GM10266 (cell line): Measurements from ENCODE around the gene IWS1.

Experiments used
- DNase-seq: peaks from one replicate; pipeline ENCODE4 v3.0.0; 2012; ENCODE audit errors: extremely low spot score
- TF ChIP-seq, protein P1 (sequence below): IDR thresholded peaks from 2 replicates; pipeline ENCODE4 v1.5.1; 2012; ENCODE audit warnings: mild to moderate bottlenecking, low read depth; ENCODE audit not compliant: control insufficient read depth, insufficient read depth; ENCODE audit errors: missing control alignments

The IWS1 gene

DNA sequence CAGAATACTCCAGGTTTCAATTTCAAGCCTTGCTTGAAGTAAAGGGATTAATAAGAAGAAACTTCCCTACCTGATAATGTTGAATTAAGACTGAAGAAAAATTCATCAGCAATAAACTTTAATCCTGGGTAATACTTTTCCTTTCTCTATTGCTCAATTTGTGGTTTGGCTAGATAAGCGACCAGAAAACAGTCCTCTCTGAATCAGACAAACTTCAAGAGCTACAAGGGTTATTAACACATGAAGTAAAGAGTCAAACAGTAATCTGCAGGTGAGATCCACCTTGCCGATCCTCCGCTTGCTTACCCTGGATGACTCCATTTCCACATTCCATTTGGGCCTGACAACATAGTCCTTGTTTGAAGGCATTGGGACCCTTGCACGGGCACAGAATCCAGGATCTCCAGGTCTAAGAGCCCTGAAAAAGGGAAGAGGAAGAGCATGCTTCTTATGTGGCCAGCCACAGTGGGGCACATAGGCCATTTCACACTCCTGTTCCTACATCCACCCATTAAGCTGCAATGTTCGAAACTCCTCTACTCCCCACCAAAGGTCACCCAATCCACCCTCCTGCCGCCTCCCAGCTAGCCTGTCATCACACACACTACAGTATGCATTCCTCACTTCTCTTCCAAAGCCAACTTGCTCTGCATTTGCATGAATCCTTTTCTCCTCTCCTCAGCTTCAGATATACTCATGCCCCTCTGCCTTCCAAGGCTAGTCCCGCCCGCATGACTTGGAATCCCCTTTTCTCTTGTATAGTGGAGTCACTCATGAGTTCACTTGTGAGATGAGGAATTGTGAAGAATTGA, 39.8 kb downstream of the IWS1 start:
- DNase-seq: no peak
- TF ChIP-seq, protein P1, sequence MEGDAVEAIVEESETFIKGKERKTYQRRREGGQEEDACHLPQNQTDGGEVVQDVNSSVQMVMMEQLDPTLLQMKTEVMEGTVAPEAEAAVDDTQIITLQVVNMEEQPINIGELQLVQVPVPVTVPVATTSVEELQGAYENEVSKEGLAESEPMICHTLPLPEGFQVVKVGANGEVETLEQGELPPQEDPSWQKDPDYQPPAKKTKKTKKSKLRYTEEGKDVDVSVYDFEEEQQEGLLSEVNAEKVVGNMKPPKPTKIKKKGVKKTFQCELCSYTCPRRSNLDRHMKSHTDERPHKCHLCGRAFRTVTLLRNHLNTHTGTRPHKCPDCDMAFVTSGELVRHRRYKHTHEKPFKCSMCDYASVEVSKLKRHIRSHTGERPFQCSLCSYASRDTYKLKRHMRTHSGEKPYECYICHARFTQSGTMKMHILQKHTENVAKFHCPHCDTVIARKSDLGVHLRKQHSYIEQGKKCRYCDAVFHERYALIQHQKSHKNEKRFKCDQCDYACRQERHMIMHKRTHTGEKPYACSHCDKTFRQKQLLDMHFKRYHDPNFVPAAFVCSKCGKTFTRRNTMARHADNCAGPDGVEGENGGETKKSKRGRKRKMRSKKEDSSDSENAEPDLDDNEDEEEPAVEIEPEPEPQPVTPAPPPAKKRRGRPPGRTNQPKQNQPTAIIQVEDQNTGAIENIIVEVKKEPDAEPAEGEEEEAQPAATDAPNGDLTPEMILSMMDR: no peak

DNA sequence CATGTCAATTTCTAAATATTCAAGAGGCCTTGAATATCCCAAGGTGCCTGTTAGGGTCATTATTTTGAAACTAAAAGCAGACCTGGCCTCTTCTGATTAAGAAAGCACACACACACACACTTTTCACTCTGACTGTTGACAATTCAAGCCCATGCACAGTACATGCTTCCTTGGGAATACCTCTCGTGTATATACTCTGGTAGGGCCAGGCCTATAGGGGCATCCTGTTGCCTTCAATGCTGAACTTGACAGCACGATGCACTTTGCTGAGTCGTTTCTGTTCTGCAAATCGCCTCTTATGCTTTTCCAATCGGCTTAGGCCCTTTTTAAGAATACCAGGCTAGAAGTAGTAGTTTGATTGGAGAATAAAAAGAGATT, 40.6 kb downstream of the IWS1 start:
- no peak for DNase-seq
- TF ChIP-seq, protein P1: no peak

DNA sequence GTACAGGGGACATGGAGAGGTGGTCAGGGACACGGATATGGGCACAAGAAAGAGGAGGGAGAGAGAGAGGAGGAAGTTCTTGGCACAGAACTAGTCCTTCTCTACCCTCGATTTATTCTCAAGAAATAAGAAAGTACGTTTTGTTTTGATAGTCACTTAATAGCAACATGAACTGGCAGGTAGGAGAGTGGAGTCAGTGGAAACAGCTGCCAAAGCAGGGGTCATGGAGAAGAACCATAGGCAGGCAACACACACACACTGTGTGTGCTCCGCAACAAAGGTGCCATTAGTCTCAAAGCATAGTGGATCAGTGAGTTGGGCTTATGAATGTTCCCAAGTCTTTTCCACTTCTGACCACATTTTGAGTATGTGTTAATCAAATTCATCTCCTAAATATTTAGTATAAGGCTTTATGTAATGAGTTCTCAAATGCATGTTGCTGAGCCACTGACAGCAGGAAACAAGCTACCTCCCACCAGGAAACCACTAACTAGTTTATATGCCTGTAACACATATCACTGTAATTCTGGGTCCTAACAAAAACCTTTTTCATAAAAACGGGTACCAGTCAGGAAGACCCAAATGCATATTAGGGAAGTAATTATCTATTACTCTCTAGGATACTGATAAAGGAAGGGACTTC, 41.1 kb downstream of the IWS1 start:
- DNase-seq: no peak
- TF ChIP-seq, protein P1: no peak

DNA sequence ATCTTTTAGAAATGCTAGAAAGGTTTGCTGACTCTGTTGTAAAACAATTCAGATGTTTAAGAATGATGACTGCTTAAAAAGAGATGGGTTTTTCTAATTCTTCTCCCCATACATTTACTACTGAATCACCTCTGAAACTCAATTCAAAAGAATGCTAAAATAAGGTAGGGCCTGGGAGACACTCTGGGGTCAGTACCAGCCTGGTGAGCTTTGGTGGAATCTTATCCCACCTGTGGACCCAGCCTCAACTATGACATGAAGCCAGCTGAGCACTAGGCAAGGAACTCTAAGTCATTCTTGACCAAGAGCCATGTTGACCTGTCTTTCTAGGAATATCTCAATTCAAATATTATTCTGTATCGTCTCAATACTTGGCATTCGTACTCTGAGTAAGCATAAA, 44.3 kb downstream of the IWS1 start:
- TF ChIP-seq, protein P1: no peak
- no peak for DNase-seq

DNA sequence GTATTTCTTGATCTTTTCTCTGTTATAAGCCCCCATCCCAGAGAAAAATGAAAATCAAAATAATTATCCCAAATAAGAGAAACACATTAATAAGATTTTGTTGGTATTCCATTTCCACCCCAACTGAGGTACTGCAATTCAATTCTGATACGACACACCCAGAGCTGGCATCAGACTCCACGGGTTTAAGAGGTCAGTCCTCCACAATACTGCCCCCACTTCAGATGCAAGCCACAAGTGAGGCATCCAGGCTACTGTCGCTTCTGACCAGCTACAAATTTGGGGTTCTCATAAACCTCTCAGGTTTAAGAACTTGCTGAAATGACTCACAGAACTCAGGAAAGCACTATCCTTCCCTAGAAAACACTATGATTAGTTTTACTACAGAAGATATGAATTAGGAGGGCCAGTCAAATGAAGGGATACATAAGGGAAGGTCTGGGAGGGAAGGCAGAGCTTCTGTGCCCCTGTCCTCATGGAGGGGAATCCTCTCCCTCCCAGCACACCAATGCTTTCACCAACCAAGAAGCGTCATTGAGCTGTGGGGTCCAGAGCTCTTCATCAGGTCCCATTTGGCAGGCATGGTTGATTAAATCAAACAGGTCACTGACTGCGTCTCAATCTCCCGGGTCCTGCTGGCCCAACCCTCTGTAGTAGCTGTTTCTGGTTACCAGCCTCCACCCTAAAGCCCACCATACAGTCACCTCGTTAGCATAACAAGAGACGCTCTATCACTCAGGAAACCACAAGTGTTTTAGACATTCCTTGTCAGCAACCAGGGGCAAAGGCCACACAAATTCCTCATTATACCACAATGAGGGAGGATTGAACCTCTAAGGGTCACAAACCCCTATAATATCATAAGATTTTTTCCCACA, 46.2 kb downstream of the IWS1 start:
- TF ChIP-seq, protein P1: no peak
- DNase-seq: no peak

DNA sequence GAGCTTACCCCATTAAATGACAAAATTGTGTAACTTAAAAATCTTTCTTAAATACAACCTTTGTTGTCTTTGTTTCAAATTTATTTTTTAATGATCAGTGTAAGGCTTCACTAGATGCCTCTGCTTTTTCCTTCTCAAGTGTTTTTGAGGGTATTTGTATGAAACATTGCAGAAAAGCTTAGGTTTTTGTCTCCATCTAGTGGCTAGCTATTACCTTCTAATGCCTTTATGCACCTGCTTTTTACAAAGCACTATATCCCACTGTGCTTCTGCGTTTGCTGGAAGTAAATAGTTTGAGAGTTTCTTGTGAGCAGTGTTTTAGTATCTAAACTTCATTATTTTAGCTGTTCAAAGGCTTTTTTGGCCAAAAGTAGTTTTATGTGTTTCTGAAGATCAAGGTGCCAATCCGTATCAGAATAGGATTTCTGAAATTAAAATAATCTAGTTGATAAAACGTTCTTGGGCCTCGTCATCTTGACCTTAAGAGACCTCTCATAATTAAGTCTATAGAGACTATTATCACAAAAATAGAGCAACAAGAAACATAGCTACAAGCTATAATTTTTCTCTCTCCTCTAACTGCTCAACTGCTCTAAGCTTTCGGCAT, 47.0 kb downstream of the IWS1 start:
- peak; percentile 52 for DNase-seq
- TF ChIP-seq, protein P1: peak; percentile 68

DNA sequence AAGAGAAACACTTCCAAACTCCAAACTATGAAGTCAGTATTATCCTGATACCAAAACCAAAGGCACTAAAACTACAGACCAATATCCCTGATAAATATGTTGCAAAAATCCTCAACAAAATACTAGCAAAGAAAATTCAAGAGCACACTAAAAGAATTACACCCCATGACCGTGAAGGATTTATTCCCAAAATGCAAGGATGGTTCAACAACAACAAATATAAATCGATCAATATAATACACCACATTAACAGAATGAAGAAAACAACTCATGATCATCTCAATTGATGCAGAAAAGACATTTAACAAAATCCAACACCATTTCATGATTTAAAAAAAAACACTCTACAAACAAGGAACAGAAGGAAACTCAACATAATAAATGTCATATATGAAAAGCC, 50.5 kb downstream of the IWS1 start:
- TF ChIP-seq, protein P1: no peak
- no peak for DNase-seq
